ENCODE results near the gene TMEM54.

TMEM54 gene

GRCh38 chr1:32897082-32898049 is 3.8 kb downstream of the TMEM54 start:
- Histone ChIP-seq H3K9me3 (ENCODE audit: control insufficient read depth, insufficient read depth, low read depth, low read length) (no peaks in the 10 kb centered on the region), H3K27ac (ENCODE audit: extremely low read depth, low read depth, low read length) (no peak overlapping the region), H3K36me3 (ENCODE audit: control insufficient read depth in 2 of 2, insufficient read depth in 1 of 2, low read length in 2 of 2) (no peaks in the 10 kb centered on the region), H3K4me1 (ENCODE audit: control insufficient read depth, insufficient read depth, low read length) (no peaks in the 10 kb centered on the region), H3K4me3 (ENCODE audit: low read depth, low read length) (no peak overlapping the region)
- CTCF ChIA-PET = interaction anchor here (0.6 to 2.3 kb wide), 5 partner anchors 7 to 49 kb away, joined by 3 to 6 read pairs (median 3); partner anchors contain the start of gene HPCA
- TF ChIP-seq ZFP3 (tag by site-specific recombination; IDR thresholded peaks at IDR 0.05; ENCODE audit: low read depth) = peak; percentile 84; the same call in 1 of the 2 replicates
- TF ChIP-seq ZIC2 (tag by site-specific recombination; IDR thresholded peaks at IDR 0.05) = peak; percentile 68
- TF ChIP-seq, protein P1, sequence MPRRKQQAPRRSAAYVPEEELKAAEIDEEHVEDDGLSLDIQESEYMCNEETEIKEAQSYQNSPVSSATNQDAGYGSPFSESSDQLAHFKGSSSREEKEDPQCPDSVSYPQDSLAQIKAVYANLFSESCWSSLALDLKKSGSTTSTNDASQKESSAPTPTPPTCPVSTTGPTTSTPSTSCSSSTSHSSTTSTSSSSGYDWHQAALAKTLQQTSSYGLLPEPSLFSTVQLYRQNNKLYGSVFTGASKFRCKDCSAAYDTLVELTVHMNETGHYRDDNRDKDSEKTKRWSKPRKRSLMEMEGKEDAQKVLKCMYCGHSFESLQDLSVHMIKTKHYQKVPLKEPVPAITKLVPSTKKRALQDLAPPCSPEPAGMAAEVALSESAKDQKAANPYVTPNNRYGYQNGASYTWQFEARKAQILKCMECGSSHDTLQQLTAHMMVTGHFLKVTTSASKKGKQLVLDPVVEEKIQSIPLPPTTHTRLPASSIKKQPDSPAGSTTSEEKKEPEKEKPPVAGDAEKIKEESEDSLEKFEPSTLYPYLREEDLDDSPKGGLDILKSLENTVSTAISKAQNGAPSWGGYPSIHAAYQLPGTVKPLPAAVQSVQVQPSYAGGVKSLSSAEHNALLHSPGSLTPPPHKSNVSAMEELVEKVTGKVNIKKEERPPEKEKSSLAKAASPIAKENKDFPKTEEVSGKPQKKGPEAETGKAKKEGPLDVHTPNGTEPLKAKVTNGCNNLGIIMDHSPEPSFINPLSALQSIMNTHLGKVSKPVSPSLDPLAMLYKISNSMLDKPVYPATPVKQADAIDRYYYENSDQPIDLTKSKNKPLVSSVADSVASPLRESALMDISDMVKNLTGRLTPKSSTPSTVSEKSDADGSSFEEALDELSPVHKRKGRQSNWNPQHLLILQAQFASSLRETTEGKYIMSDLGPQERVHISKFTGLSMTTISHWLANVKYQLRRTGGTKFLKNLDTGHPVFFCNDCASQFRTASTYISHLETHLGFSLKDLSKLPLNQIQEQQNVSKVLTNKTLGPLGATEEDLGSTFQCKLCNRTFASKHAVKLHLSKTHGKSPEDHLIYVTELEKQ (tag by site-specific recombination; IDR thresholded peaks at IDR 0.05; ENCODE audit: borderline replicate concordance) = no peak
- TF ChIP-seq ZNF335 (tag by site-specific recombination; conservative IDR thresholded peaks at IDR 0.05) = 0 out of 2 replicates have a peak, but pooled peaks have one; percentile 39
- no peak for TF ChIP-seq ZNF670 (tag by site-specific recombination; IDR thresholded peaks at IDR 0.05; ENCODE audit: low read depth)
- POLR2A ChIA-PET = interaction anchor here (1.5 kb wide), 1 partner anchor 11 kb away, joined by 3 read pairs; the partner anchor contains the start of gene HPCA

GRCh38 chr1:32896451-32896850 is 4.7 kb downstream of the TMEM54 start:
- H3K4me1 ChIP-seq (ENCODE audit: control insufficient read depth, insufficient read depth, low read length) = no peaks in the 10 kb centered on the region
- H3K27ac ChIP-seq (ENCODE audit: extremely low read depth, low read depth, low read length) = no peak overlapping the region
- ChIA-PET CTCF (interaction anchor here (1.2 kb wide), 2 partner anchors 10 to 50 kb away, joined by 3 read pairs; partner anchors contain the start of gene HPCA), POLR2A (interaction anchor here (0.5 to 1.5 kb wide), 2 partner anchors 10 to 161 kb away, joined by 3 read pairs; partner anchors contain the start of gene HPCA)
- no peaks in the 10 kb centered on the region for H3K36me3 ChIP-seq (ENCODE audit: control insufficient read depth in 2 of 2, insufficient read depth in 1 of 2, low read length in 2 of 2)
- no peaks in the 10 kb centered on the region for H3K9me3 ChIP-seq (ENCODE audit: control insufficient read depth, insufficient read depth, low read depth, low read length)
- TF ChIP-seq ZNF391 (tag by site-specific recombination; IDR thresholded peaks at IDR 0.05; ENCODE audit: borderline replicate concordance, low read depth) = no peak
- TF ChIP-seq SP3 (tag by site-specific recombination; IDR thresholded peaks at IDR 0.05) = no peak
- TF ChIP-seq REPIN1 (tag by site-specific recombination; IDR thresholded peaks at IDR 0.05; ENCODE audit: low read depth) = no peak
- no peak for TF ChIP-seq ZNF132 (tag by site-specific recombination; IDR thresholded peaks at IDR 0.05; ENCODE audit: borderline replicate concordance)
- no peak overlapping the region for H3K4me3 ChIP-seq (ENCODE audit: low read depth, low read length)

GRCh38 chr1:32895325-32896215 is 5.6 kb downstream of the TMEM54 start:
- Histone ChIP-seq H3K36me3 (ENCODE audit: control insufficient read depth in 2 of 2, insufficient read depth in 1 of 2, low read length in 2 of 2) (no peaks in the 10 kb centered on the region), H3K9me3 (ENCODE audit: control insufficient read depth, insufficient read depth, low read depth, low read length) (no peaks in the 10 kb centered on the region), H3K27ac (ENCODE audit: extremely low read depth, low read depth, low read length) (no peak overlapping the region), H3K4me3 (ENCODE audit: low read depth, low read length) (no peak overlapping the region), H3K4me1 (ENCODE audit: control insufficient read depth, insufficient read depth, low read length) (no peaks in the 10 kb centered on the region)
- no peak for TF ChIP-seq ZNF654 (tag by site-specific recombination; IDR thresholded peaks at IDR 0.05; ENCODE audit: low read depth)
- peak; percentile 51; the same call in 1 of the 2 replicates for TF ChIP-seq ZNF16 (tag by site-specific recombination; IDR thresholded peaks at IDR 0.05; ENCODE audit: low read depth)
- TF ChIP-seq PRDM10 (tag by site-specific recombination; IDR thresholded peaks at IDR 0.05) = peak; percentile 94
- no peak for TF ChIP-seq KLF9 (tag by site-specific recombination; IDR thresholded peaks at IDR 0.05; ENCODE audit: low read depth)
- TF ChIP-seq ZNF837 (tag by site-specific recombination; IDR thresholded peaks at IDR 0.05) = no peak
- no peak for TF ChIP-seq ZNF155 (tag by site-specific recombination; IDR thresholded peaks at IDR 0.05)
- no peak for TF ChIP-seq ZNF670 (tag by site-specific recombination; IDR thresholded peaks at IDR 0.05; ENCODE audit: low read depth)
- TF ChIP-seq, protein P2, sequence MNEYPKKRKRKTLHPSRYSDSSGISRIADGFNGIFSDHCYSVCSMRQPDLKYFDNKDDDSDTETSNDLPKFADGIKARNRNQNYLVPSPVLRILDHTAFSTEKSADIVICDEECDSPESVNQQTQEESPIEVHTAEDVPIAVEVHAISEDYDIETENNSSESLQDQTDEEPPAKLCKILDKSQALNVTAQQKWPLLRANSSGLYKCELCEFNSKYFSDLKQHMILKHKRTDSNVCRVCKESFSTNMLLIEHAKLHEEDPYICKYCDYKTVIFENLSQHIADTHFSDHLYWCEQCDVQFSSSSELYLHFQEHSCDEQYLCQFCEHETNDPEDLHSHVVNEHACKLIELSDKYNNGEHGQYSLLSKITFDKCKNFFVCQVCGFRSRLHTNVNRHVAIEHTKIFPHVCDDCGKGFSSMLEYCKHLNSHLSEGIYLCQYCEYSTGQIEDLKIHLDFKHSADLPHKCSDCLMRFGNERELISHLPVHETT (tag by site-specific recombination; IDR thresholded peaks at IDR 0.05) = no peak
- ChIA-PET POLR2A (interaction anchor here (0.5 kb wide), 1 partner anchor 60 kb away, joined by 4 read pairs; no protein-coding TSS in a partner anchor), CTCF (interaction anchor here (0.5 to 1.3 kb wide), 5 partner anchors 9 to 737 kb away, joined by 3 read pairs; partner anchors contain the start of gene HPCA)

Data from HEK293 (cell line).